Cardiac muscle cell (in vitro differentiated cells and primary cell): Measurements from ENCODE around the gene DACH2. TPM values are rescaled to one million over a fixed set of nuclear protein-coding genes. Genes with fewer than 3 reads are reported as not detected.

Experiments
- DNase-seq, 2 donors: peaks; one replicate each; pipeline versions ENCODE4 v3.0.0 to v3.0.0-alpha.2; 2010 to 2017; ENCODE audit warnings: low read depth in 1 of 2, low spot score in 1 of 2
- H3K27ac ChIP-seq: fragments of 200-600 bp; sonication (generic); 2 replicates; pipeline ENCODE4 v1.5.1; 2016
- H3K27me3 ChIP-seq: fragments of 200-600 bp; sonication (generic); 2 replicates; pipeline ENCODE4 v1.6.0; 2016; ENCODE audit warnings: control low read depth
- H3K36me3 ChIP-seq: fragments of 200-600 bp; sonication (generic); 2 replicates; pipeline ENCODE4 v1.5.1; 2016; ENCODE audit warnings: control low read depth
- H3K4me1 ChIP-seq: fragments of 200-600 bp; sonication (generic); 2 replicates; pipeline ENCODE4 v1.8.1; 2017; ENCODE audit warnings: low read depth, mild to moderate bottlenecking, mixed run types
- H3K4me3 ChIP-seq: fragments of 200-600 bp; sonication (generic); 2 replicates; pipeline ENCODE4 v1.5.1; 2016; ENCODE audit warnings: mild to moderate bottlenecking
- H3K9me3 ChIP-seq: fragments of 200-600 bp; sonication (generic); 2 replicates; pipeline ENCODE4 v1.5.1; 2017; ENCODE audit warnings: low read depth, mild to moderate bottlenecking, control low read depth
- polyA plus RNA-seq: library from polyadenylated mRNA; unstranded; fragments of >200 nt; fragmentation: Nextera tagmentation; extraction: Ambion mirVana; gene quantifications from 2 replicates; pipeline ENCODE4 v1.2.1, GENCODE V29; 2016
- total RNA-seq: library from RNA; depleted of rRNA; stranded (reverse); fragments of >200 nt; gene quantifications from 2 replicates; pipeline ENCODE4 v1.2.3, GENCODE V29; 2016
- TF ChIP-seq, protein P1 (sequence below): IDR thresholded peaks from 2 replicates; pipeline ENCODE4 v1.5.1; 2012; ENCODE audit warnings: low read depth, mild to moderate bottlenecking, low read length

DACH2 gene
- total and polyA plus RNA-seq, 2 experiments from 2014 or later, result 0.65 to 0.69 TPM

DNA sequence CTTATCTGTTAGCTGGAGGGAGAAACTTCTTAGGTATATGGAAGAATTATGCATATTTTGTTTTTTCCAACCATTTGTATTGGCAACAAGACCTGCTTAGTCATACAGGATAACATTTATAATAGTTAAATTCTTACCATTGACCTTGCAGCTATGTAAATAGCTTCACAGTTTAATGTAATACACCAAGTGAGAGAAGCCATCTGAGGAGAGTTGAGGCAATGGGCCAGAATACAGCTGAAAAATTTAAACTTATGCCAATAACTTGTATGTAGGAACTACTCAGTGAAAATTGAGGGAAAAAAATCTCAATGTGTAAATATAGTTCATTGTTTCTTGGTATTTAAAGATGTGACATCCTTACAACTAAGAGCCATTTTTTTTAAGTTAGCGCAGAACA, 273.5 kb downstream of the DACH2 start:
- no peaks in the 10 kb centered on the region for H3K9me3 ChIP-seq
- no peak overlapping the region for H3K27ac ChIP-seq
- no peaks in the 10 kb centered on the region for H3K27me3 ChIP-seq
- TF ChIP-seq, protein P1, sequence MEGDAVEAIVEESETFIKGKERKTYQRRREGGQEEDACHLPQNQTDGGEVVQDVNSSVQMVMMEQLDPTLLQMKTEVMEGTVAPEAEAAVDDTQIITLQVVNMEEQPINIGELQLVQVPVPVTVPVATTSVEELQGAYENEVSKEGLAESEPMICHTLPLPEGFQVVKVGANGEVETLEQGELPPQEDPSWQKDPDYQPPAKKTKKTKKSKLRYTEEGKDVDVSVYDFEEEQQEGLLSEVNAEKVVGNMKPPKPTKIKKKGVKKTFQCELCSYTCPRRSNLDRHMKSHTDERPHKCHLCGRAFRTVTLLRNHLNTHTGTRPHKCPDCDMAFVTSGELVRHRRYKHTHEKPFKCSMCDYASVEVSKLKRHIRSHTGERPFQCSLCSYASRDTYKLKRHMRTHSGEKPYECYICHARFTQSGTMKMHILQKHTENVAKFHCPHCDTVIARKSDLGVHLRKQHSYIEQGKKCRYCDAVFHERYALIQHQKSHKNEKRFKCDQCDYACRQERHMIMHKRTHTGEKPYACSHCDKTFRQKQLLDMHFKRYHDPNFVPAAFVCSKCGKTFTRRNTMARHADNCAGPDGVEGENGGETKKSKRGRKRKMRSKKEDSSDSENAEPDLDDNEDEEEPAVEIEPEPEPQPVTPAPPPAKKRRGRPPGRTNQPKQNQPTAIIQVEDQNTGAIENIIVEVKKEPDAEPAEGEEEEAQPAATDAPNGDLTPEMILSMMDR, result no peak
- no peak overlapping the region for H3K4me3 ChIP-seq
- no peak for DNase-seq
- H3K36me3 ChIP-seq, result no peaks in the 10 kb centered on the region
- no peaks in the 10 kb centered on the region for H3K4me1 ChIP-seq

- no peaks in the 10 kb centered on the region for H3K36me3 ChIP-seq
- H3K27ac ChIP-seq, result no peak overlapping the region
- no peaks in the 10 kb centered on the region for H3K4me1 ChIP-seq
- TF ChIP-seq, protein P1, result no peak
- no peak for DNase-seq
- H3K9me3 ChIP-seq, result no peaks in the 10 kb centered on the region
- no peak overlapping the region for H3K4me3 ChIP-seq
- no peaks in the 10 kb centered on the region for H3K27me3 ChIP-seq
Measured at GRCh38 chrX:86436116-86436515, 287.9 kb downstream of the DACH2 start.

GRCh38 chrX:86455495-86455894, 307.2 kb downstream of the DACH2 start:
- no peak for DNase-seq
- Histone ChIP-seq H3K27me3 (no peaks in the 10 kb centered on the region), H3K4me3 (no peak overlapping the region), H3K4me1 (no peaks in the 10 kb centered on the region), H3K9me3 (no peaks in the 10 kb centered on the region), H3K36me3 (no peaks in the 10 kb centered on the region), H3K27ac (no peak overlapping the region)
- TF ChIP-seq, protein P1, result no peak

- no peaks in the 10 kb centered on the region for H3K27me3 ChIP-seq
- no peaks in the 10 kb centered on the region for H3K4me1 ChIP-seq
- DNase-seq, result no peak
- no peak overlapping the region for H3K27ac ChIP-seq
- TF ChIP-seq, protein P1, result no peak
- no peaks in the 10 kb centered on the region for H3K36me3 ChIP-seq
- H3K9me3 ChIP-seq, result no peaks in the 10 kb centered on the region
- no peak overlapping the region for H3K4me3 ChIP-seq
Measured at GRCh38 chrX:86460760-86461159, 312.5 kb downstream of the DACH2 start.

DNA sequence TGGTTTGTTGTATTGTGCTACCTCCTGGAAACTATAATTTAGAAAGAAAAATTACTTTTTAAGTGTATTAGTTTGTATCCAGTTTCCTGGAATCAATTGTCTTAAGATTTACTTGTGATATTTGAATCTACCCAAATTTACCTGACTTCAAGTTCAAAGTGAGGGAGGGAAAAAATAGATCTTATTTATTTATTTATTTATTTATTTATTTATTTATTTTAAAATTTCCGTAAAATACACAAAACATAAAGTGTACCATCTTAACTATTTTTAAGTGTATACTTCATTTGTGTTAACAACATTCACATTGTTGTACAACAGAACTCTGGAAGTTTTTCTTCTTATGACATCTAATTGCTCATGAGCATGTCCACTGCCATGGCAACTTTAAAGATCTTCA, 356.0 kb downstream of the DACH2 start:
- Histone ChIP-seq H3K4me1 (no peaks in the 10 kb centered on the region), H3K4me3 (no peak overlapping the region), H3K27me3 (no peaks in the 10 kb centered on the region), H3K36me3 (no peaks in the 10 kb centered on the region), H3K9me3 (peaks cover 2% of the 10 kb centered on the region), H3K27ac (no peak overlapping the region)
- no peak for DNase-seq
- TF ChIP-seq, protein P1, result no peak

DNA sequence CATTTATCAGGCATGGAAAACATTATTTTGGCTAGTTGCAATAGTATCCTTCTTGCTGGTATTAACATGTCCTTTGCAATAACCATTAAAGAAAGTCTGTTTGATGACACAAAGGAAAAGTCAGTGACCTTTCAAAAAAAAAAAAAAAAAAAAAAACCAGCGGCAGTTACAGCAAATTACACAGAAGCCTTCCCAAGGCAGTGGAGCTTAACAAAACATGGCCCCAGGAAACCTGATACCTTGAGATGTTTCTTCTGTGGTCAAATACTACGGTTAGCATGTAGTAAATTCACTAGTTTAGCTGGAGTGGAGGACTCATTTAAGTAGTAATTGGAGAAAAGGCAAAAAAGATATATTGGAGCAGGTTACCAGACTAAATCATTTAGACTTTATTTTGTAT, 359.1 kb downstream of the DACH2 start:
- Histone ChIP-seq H3K4me1 (no peaks in the 10 kb centered on the region), H3K9me3 (peaks cover 2% of the 10 kb centered on the region), H3K36me3 (no peaks in the 10 kb centered on the region), H3K27me3 (no peaks in the 10 kb centered on the region), H3K27ac (no peak overlapping the region), H3K4me3 (no peak overlapping the region)
- TF ChIP-seq, protein P1, result no peak
- no peak for DNase-seq
